ENCODE measurements around the gene FAM135A.

FAM135A gene

DNA sequence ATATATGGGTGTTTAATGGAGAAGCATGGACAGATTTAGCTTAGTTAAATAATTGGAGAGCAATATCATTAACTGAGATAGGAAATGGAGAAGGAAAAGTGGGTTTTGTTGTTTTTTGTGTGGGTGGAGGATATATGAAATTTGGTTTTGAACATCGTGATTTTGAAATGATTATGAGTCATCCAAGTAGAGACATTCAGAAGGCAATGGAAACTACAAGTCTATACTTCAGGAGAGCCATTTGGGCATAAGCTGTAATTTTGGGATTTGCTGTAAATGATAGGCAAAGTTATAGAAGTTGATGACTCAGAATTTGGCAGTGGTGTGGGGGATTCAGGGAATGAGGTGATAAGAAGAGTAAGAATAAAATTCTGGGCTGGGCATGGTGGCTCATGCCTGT, 27.4 kb upstream of the FAM135A start:
- peaks cover 3% of the 10 kb centered on the region for H3K9me3 Mint-ChIP-seq
- ATAC-seq (ENCODE audit: low read depth): no peak
- no peak overlapping the region for H3K4me3 Mint-ChIP-seq
- H3K27ac Mint-ChIP-seq: no peak overlapping the region
- no peak for DNase-seq (ENCODE audit: low spot score in 2 of 2)
- H3K27me3 Mint-ChIP-seq: peaks cover 1% of the 10 kb centered on the region
- no peaks in the 10 kb centered on the region for H3K36me3 Mint-ChIP-seq
- H3K4me1 Mint-ChIP-seq: no peaks in the 10 kb centered on the region

DNA sequence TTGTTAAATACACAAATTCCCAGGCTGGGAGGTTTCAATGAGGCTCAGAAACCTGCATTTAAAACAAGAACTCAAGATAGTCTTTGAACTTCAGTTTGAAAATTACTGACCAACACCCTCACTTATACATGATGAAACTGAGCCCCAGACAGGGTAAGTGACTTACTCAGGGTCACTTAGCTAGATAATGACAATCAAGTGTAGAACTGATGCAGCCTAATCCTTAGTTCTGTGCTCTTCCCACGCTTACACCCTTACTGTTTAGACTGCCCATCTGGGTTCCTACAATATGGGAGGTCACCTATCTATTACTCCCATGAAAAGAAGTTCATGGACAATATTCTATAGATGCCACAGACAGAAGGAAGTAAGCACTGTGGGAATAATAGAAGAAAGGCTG, 24.5 kb upstream of the FAM135A start:
- H3K9me3 Mint-ChIP-seq: peaks cover 5% of the 10 kb centered on the region
- no peaks in the 10 kb centered on the region for H3K36me3 Mint-ChIP-seq
- H3K27ac Mint-ChIP-seq: no peak overlapping the region
- no peak overlapping the region for H3K4me3 Mint-ChIP-seq
- no peak for ATAC-seq (ENCODE audit: low read depth)
- H3K4me1 Mint-ChIP-seq: no peaks in the 10 kb centered on the region
- peaks cover 7% of the 10 kb centered on the region for H3K27me3 Mint-ChIP-seq
- DNase-seq (ENCODE audit: low spot score in 2 of 2): no peak

GRCh38 chr6:70389261-70389660, 24.0 kb upstream of the FAM135A start:
- Mint-ChIP-seq H3K4me1 (no peaks in the 10 kb centered on the region), H3K27me3 (peaks cover 8% of the 10 kb centered on the region), H3K4me3 (no peak overlapping the region), H3K9me3 (peaks cover 3% of the 10 kb centered on the region), H3K27ac (no peak overlapping the region), H3K36me3 (no peaks in the 10 kb centered on the region)
- ATAC-seq (ENCODE audit: low read depth): no peak
- no peak for DNase-seq (ENCODE audit: low spot score in 2 of 2)

DNA sequence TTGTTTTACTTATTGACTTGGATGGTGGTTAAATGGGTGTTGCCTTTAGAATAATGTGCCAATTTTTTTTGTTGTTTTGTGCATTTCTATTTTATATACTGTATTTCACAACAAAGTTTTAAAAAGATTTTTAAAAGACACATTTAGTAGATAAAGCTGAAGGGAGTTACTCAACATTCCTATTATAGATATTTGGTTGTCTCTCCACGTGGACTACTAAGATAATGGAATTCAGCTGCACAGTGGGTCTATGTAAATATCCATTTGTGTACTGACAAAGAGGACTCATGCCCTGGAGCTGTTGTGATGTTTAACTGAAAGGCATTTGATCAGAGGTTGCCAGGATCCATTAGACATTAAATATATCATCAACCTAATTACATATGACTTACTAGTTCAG, 23.2 kb upstream of the FAM135A start:
- H3K4me1 Mint-ChIP-seq: no peaks in the 10 kb centered on the region
- DNase-seq (ENCODE audit: low spot score in 2 of 2) (no peak), ATAC-seq (ENCODE audit: low read depth) (no peak)
- H3K27me3 Mint-ChIP-seq: peaks cover 10% of the 10 kb centered on the region
- H3K27ac Mint-ChIP-seq: no peak overlapping the region
- no peak overlapping the region for H3K4me3 Mint-ChIP-seq
- peaks cover 3% of the 10 kb centered on the region for H3K9me3 Mint-ChIP-seq
- no peaks in the 10 kb centered on the region for H3K36me3 Mint-ChIP-seq

GRCh38 chr6:70391492-70391891, 21.8 kb upstream of the FAM135A start:
- peaks cover 3% of the 10 kb centered on the region for H3K9me3 Mint-ChIP-seq
- H3K27ac Mint-ChIP-seq: no peak overlapping the region
- no peak for DNase-seq (ENCODE audit: low spot score in 2 of 2)
- no peaks in the 10 kb centered on the region for H3K36me3 Mint-ChIP-seq
- H3K27me3 Mint-ChIP-seq: peaks cover 10% of the 10 kb centered on the region
- H3K4me1 Mint-ChIP-seq: no peaks in the 10 kb centered on the region
- ATAC-seq (ENCODE audit: low read depth): no peak
- H3K4me3 Mint-ChIP-seq: no peak overlapping the region

- no peaks in the 10 kb centered on the region for H3K4me1 Mint-ChIP-seq
- H3K36me3 Mint-ChIP-seq: no peaks in the 10 kb centered on the region
- ATAC-seq (ENCODE audit: low read depth) (no peak), DNase-seq (ENCODE audit: low spot score in 2 of 2) (no peak)
- H3K9me3 Mint-ChIP-seq: peaks cover 3% of the 10 kb centered on the region
- peaks cover 15% of the 10 kb centered on the region for H3K27me3 Mint-ChIP-seq
- H3K4me3 Mint-ChIP-seq: no peak overlapping the region
- H3K27ac Mint-ChIP-seq: no peak overlapping the region
Observed at GRCh38 chr6:70394518-70395300, 18.6 kb upstream of the FAM135A start.

GRCh38 chr6:70395301-70395672, 18.0 kb upstream of the FAM135A start:
- DNase-seq (ENCODE audit: low spot score in 2 of 2) (no peak), ATAC-seq (ENCODE audit: low read depth) (no peak)
- Mint-ChIP-seq H3K9me3 (peaks cover 3% of the 10 kb centered on the region), H3K4me3 (no peak overlapping the region), H3K4me1 (no peaks in the 10 kb centered on the region), H3K27me3 (peaks cover 17% of the 10 kb centered on the region), H3K36me3 (no peaks in the 10 kb centered on the region), H3K27ac (no peak overlapping the region)

DNA sequence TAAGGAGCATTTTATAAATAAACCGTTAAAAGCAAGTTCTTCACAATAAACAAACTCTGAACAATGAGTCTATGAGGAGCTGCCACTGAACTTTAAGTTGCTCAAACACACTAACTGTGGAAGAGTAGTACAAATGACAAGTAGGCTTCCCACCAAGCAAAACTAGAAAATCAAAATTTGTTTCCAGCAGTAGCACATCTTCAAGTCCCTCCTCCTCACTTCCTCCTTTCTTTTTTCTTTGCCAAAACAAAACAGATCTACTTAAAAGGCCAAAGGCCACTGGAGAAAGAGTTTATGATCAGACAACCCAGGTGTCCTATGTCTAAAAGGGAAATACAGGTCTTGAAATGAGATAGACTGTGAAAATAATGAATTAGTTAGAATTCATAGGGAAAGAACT, 17.1 kb upstream of the FAM135A start:
- DNase-seq (ENCODE audit: low spot score in 2 of 2) (no peak), ATAC-seq (ENCODE audit: low read depth) (no peak)
- Mint-ChIP-seq H3K4me3 (no peak overlapping the region), H3K9me3 (peaks cover 3% of the 10 kb centered on the region), H3K27me3 (peaks cover 16% of the 10 kb centered on the region), H3K36me3 (no peaks in the 10 kb centered on the region), H3K4me1 (no peaks in the 10 kb centered on the region), H3K27ac (no peak overlapping the region)

GRCh38 chr6:70396796-70397729, 16.2 kb upstream of the FAM135A start:
- H3K4me3 Mint-ChIP-seq: no peak overlapping the region
- H3K36me3 Mint-ChIP-seq: no peaks in the 10 kb centered on the region
- no peak for DNase-seq (ENCODE audit: low spot score in 2 of 2)
- no peaks in the 10 kb centered on the region for H3K4me1 Mint-ChIP-seq
- H3K27ac Mint-ChIP-seq: no peak overlapping the region
- ATAC-seq (ENCODE audit: low read depth): no peak
- H3K9me3 Mint-ChIP-seq: peaks cover 3% of the 10 kb centered on the region
- H3K27me3 Mint-ChIP-seq: peaks cover 12% of the 10 kb centered on the region

- Mint-ChIP-seq H3K27me3 (peaks cover 16% of the 10 kb centered on the region), H3K27ac (no peak overlapping the region), H3K4me1 (no peaks in the 10 kb centered on the region), H3K9me3 (no peaks in the 10 kb centered on the region), H3K4me3 (no peak overlapping the region), H3K36me3 (no peaks in the 10 kb centered on the region)
- ATAC-seq (ENCODE audit: low read depth) (no peak), DNase-seq (ENCODE audit: low spot score in 2 of 2) (no peak)
Observed at GRCh38 chr6:70398783-70399728, 14.3 kb upstream of the FAM135A start.

DNA sequence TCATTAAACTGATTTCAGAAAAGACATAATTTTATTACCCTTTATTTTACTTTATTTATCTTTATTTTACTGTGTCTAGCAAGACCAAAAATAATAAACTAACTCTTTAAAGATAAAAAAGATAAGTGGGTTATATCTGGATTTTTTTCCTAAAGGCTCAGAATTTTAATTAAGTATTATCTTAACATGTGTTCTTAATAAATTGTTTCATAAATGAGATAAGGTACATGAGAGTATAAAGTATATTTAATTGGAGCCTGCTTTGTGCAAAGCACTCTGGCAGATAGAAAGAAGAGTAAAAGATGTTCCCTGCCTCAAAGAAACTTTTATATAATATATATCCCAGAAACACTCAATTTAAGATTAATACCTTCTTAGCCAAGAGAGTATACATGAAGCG, 8.7 kb upstream of the FAM135A start:
- no peaks in the 10 kb centered on the region for H3K36me3 Mint-ChIP-seq
- no peak for ATAC-seq (ENCODE audit: low read depth)
- H3K4me1 Mint-ChIP-seq: no peaks in the 10 kb centered on the region
- no peak overlapping the region for H3K27ac Mint-ChIP-seq
- no peak overlapping the region for H3K4me3 Mint-ChIP-seq
- no peak for DNase-seq (ENCODE audit: low spot score in 2 of 2)
- peaks cover 12% of the 10 kb centered on the region for H3K27me3 Mint-ChIP-seq
- no peaks in the 10 kb centered on the region for H3K9me3 Mint-ChIP-seq

DNA sequence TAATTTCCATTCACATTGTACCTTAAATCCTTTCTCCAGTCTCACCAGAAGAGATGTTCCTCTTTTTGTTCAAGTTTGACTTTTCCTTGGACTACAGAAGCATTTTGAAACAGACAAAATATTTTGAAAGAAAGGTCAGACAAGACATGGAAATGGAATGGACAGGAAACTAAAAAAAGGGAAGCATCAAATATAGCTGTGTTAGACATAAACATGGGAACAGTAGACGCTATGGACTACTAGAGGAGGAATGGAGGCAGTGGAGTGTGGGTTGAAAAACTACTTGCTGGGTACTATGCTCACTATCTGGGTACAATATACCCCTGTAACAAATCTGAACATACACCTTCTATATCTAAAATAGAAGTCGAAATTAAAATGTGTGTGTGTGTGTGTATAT, 4.1 kb upstream of the FAM135A start:
- H3K27me3 Mint-ChIP-seq: peaks cover 1% of the 10 kb centered on the region

DNA sequence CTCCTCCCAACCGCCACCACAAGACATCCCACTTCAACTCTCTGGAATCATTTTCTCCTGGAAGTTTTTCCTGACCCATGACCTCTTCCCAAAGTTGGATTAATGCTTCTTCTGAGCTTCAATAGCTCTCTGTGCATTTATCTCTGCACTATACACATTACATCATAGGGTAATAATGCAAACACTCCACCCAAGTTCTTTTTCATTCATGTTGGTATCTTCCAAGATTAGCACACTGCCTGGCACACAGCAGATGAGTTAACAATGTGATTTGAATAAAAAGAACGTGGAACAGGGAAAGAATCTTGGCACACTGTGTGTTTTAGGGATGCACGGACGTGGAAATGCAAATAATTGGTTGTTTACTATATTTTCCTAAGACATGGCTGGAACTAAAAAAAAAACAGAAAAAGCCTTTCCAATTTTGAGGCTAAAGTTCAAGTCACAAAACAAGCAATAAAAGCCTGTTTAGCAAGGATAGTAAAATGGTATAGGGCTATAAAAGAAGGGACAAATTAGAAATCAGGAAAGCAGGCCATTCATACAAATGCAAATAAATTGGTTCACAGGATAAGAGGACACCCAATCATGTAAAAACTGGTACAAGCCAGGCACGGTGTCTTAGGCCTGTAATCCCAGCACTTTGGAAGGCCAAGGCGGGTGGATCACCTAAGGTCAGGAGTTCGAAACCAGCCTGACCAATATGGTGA, 1.6 kb upstream of the FAM135A start:
- Mint-ChIP-seq H3K27me3 (no peaks in the 10 kb centered on the region), H3K4me3 (peak overlapping the region; percentile 97), H3K36me3 (peaks cover 8% of the 10 kb centered on the region), H3K9me3 (no peaks in the 10 kb centered on the region), H3K27ac (no peak overlapping the region), H3K4me1 (peaks cover 12% of the 10 kb centered on the region)
- ATAC-seq (ENCODE audit: low read depth) (no peak), DNase-seq (ENCODE audit: low spot score in 2 of 2) (no peak)

More for the DNA sequence above, 4.1 kb upstream of the FAM135A start:
- Mint-ChIP-seq H3K4me1 (peaks cover 6% of the 10 kb centered on the region), H3K27ac (no peak overlapping the region), H3K36me3 (peaks cover 3% of the 10 kb centered on the region), H3K9me3 (no peaks in the 10 kb centered on the region), H3K4me3 (no peak overlapping the region)
- ATAC-seq (ENCODE audit: low read depth) (no peak), DNase-seq (ENCODE audit: low spot score in 2 of 2) (no peak)
